Colonic mucosa (tissue), 4 donors: Measurements from ENCODE around the gene GRHL3. TPM values are rescaled to one million over a fixed set of nuclear protein-coding genes. Genes with fewer than 3 reads are reported as not detected.

Experiments
- DNase-seq: peaks from one replicate; pipeline ENCODE4 v3.0.0-alpha.2; 2020
- H3K27ac ChIP-seq: fragments of 200-600 bp; one replicate; pipeline ENCODE4 v1.8.0; 2021
- H3K27me3 ChIP-seq: fragments of 200-600 bp; one replicate; pipeline ENCODE4 v1.8.0; 2021
- H3K36me3 ChIP-seq: fragments of 200-600 bp; one replicate; pipeline ENCODE4 v1.8.0; 2021
- H3K4me1 ChIP-seq: fragments of 200-600 bp; one replicate; pipeline ENCODE4 v1.8.0; 2021; ENCODE audit warnings: mild to moderate bottlenecking
- H3K4me3 ChIP-seq: fragments of 200-600 bp; one replicate; pipeline ENCODE4 v1.8.0; 2021
- H3K9ac ChIP-seq, 2 donors: one replicate each; pipeline ENCODE4 v1.7.0; 2013; ENCODE audit warnings: control low read depth in 2 of 2, low read depth in 2 of 2, low read length in 2 of 2
- H3K9me3 ChIP-seq: fragments of 200-600 bp; one replicate; pipeline ENCODE4 v1.8.0; 2021
- intact Hi-C: fragments of 100-400 bp; cut with DNase I; formaldehyde crosslinking; loops from one replicate; pipeline ENCODE4 v1.14.1; 2022
- total RNA-seq, 2 donors: library from RNA; stranded (reverse); fragmentation: NEBNext Ultra II Directional in 1 of 2; extraction: Animal tissue kit (Norgen Biotek cat#: 25700) in 1 of 2; gene quantifications; one replicate each; pipeline ENCODE4 v1.2.1, GENCODE V29; 2021
- TF ChIP-seq, protein P1 (sequence below): fragments of 200-600 bp; IDR thresholded peaks from one replicate; pipeline ENCODE4 v1.8.0; 2022; ENCODE audit warnings: antibody characterized with exemption, mild to moderate bottlenecking
- donor health status: healthy.
- donor health status: DM: no; HTN: no; CAD: no.
- donor health status: DM: no; HTN: no; CAD: no.

The GRHL3 gene
- total RNA-seq, 2 donors from 2014 or later: 0.64 to 1.5 TPM

DNA sequence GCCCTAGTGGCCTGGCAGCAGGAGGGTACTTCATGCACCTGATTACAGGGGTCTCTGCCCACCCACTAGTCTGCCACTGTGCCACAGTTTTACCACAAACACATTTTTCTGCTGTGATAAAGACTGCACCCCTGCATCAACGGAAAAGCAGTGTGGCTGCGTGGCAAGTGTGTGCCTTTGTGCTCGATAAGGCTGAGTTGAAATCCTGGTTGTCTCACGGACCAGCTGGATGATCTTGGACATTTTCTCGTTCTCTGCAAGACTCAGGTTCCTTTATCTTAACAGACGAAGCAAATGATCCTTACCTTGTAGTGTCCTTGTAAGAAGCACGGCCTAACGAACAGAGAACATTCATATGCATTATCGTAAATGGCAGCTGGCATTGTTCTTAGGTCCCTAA lies 10.2 kb downstream of the GRHL3 start:
- Histone ChIP-seq H3K27ac (no peak overlapping the region), H3K9ac (no peak overlapping the region), H3K9me3 (no peaks in the 10 kb centered on the region), H3K36me3 (no peaks in the 10 kb centered on the region), H3K27me3 (no peaks in the 10 kb centered on the region), H3K4me1 (no peaks in the 10 kb centered on the region), H3K4me3 (no peak overlapping the region)
- TF ChIP-seq, protein P1, sequence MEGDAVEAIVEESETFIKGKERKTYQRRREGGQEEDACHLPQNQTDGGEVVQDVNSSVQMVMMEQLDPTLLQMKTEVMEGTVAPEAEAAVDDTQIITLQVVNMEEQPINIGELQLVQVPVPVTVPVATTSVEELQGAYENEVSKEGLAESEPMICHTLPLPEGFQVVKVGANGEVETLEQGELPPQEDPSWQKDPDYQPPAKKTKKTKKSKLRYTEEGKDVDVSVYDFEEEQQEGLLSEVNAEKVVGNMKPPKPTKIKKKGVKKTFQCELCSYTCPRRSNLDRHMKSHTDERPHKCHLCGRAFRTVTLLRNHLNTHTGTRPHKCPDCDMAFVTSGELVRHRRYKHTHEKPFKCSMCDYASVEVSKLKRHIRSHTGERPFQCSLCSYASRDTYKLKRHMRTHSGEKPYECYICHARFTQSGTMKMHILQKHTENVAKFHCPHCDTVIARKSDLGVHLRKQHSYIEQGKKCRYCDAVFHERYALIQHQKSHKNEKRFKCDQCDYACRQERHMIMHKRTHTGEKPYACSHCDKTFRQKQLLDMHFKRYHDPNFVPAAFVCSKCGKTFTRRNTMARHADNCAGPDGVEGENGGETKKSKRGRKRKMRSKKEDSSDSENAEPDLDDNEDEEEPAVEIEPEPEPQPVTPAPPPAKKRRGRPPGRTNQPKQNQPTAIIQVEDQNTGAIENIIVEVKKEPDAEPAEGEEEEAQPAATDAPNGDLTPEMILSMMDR: no peak
- intact Hi-C loops: no loop called here
- DNase-seq: no peak

DNA sequence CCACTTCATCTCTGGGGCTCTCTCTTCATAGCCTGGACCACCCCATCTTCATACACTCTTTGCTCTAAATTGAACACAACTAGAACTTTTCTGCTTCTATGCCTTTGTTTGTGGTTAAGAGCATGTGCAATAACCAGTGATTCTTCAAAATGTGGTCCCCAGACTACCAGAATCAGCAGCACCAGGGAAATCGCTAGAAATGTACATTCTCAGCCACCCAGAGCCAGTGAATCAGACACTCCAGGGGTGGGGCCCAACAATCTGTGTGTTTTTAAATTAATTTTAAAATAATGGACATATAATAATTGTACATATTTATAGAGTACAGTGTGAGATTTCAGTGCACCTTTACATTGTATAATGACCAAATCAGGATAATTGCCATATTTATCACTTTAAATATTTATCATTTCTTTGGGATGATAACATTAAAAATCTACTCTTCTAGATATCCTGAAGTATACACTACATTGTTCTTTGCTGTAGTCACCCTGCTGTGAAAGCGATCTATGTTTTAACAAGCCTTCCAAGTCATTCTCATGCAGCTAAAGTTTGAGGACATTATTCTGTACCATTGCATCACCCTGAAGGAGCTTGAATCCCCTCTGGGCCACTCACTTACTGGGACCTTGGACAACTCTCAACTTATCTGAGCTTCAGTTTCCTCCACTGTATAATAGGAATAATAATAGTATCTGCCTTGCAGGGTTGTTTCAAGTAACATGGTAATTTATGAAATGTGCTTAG lies 10.8 kb downstream of the GRHL3 start:
- H3K27me3 ChIP-seq: no peaks in the 10 kb centered on the region
- intact Hi-C loops: no loop called here
- TF ChIP-seq, protein P1: no peak
- no peaks in the 10 kb centered on the region for H3K4me1 ChIP-seq
- H3K27ac ChIP-seq: no peak overlapping the region
- no peak overlapping the region for H3K9ac ChIP-seq
- H3K36me3 ChIP-seq: no peaks in the 10 kb centered on the region
- no peaks in the 10 kb centered on the region for H3K9me3 ChIP-seq
- DNase-seq: no peak
- H3K4me3 ChIP-seq: no peak overlapping the region

DNA sequence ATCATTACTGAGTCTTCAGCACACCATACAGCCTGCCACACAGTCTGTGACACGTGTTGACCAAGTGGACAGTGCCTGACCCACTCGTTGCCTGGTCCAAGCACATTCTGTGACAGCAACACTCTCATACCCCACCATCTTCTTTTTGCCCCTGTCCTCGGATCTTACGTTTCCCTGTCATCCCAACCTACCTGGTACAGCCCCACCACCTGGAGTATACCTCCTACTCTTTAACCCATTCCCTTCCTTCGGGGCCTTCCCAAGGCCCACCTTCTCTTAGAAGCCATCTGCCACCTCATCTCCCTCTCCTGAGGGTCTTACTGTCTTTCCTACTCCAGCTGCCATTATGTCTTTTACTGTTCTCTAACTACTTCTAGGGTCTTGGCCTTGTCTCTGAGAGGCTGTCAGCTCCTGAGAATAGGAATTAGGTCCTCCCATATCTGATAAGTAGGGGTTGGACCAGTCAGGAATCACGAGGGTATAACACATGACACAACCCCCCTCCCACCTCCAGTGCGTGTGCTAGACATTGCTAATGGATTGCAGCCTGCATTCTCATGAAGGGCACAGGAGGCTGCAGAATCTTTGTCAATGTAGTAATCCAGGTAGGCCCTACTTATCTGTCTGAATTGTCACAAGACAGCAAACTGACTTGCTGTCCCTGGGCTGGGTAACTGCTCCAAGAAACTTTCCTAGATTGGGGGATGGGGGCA lies 13.0 kb downstream of the GRHL3 start:
- Histone ChIP-seq H3K4me1 (no peaks in the 10 kb centered on the region), H3K4me3 (no peak overlapping the region), H3K9me3 (no peaks in the 10 kb centered on the region), H3K36me3 (no peaks in the 10 kb centered on the region), H3K9ac (no peak overlapping the region), H3K27me3 (no peaks in the 10 kb centered on the region), H3K27ac (no peak overlapping the region)
- no peak for DNase-seq
- TF ChIP-seq, protein P1: no peak
- intact Hi-C loops: no loop called here

DNA sequence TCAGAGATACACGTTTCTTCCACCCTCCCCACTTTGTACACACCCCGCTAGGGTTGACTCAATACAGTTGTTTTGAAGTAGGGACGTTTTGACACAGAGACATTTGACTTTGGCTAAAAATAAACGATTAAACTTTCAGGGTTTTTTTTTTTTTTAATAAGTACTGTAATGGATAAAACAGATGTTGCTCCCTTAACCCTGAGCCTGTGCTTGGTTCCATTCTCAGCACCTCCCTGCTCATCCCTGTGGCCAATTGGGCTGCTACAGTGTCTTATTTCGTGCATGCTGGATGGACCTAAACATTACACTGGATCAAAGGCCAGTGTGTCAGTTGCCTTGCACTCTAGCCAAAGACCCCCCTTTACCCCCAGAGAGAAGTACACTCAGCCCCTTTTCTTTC lies 16.9 kb downstream of the GRHL3 start:
- intact Hi-C loops: no loop called here
- Histone ChIP-seq H3K9me3 (no peaks in the 10 kb centered on the region), H3K4me1 (no peaks in the 10 kb centered on the region), H3K27ac (no peak overlapping the region), H3K4me3 (no peak overlapping the region), H3K36me3 (no peaks in the 10 kb centered on the region), H3K9ac (no peak overlapping the region), H3K27me3 (no peaks in the 10 kb centered on the region)
- no peak for DNase-seq
- TF ChIP-seq, protein P1: no peak

DNA sequence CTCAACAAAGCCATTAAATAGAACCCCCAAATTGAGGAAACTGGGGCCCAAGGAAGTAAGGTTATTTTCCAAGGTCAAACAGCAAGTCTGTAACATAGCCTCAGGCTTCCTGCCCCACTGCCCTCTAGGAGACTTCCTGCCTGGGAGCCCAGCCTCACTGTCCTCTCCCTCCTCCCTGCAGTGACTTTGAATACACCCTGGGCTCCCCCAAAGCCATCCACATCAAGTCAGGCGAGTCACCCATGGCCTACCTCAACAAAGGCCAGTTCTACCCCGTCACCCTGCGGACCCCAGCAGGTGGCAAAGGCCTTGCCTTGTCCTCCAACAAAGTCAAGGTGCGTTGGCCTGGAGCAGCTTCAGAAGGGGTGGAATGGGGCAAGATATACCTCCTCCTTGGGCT lies 18.3 kb downstream of the GRHL3 start:
- TF ChIP-seq, protein P1: no peak
- no peaks in the 10 kb centered on the region for H3K4me1 ChIP-seq
- intact Hi-C loops: no loop called here
- H3K4me3 ChIP-seq: no peak overlapping the region
- H3K27me3 ChIP-seq: no peaks in the 10 kb centered on the region
- no peak for DNase-seq
- no peak overlapping the region for H3K9ac ChIP-seq
- H3K27ac ChIP-seq: no peak overlapping the region
- H3K36me3 ChIP-seq: no peaks in the 10 kb centered on the region
- H3K9me3 ChIP-seq: no peaks in the 10 kb centered on the region
